ENCODE results near the gene PTPN20.

PTPN20 gene

GRCh38 chr10:47035819-47036337 lies 124.7 kb downstream of the PTPN20 start:
- FAIRE-seq (no peak), DNase-seq (ENCODE audit: insufficient read length, low spot score) (no peak)
- TF ChIP-seq, protein P1, sequence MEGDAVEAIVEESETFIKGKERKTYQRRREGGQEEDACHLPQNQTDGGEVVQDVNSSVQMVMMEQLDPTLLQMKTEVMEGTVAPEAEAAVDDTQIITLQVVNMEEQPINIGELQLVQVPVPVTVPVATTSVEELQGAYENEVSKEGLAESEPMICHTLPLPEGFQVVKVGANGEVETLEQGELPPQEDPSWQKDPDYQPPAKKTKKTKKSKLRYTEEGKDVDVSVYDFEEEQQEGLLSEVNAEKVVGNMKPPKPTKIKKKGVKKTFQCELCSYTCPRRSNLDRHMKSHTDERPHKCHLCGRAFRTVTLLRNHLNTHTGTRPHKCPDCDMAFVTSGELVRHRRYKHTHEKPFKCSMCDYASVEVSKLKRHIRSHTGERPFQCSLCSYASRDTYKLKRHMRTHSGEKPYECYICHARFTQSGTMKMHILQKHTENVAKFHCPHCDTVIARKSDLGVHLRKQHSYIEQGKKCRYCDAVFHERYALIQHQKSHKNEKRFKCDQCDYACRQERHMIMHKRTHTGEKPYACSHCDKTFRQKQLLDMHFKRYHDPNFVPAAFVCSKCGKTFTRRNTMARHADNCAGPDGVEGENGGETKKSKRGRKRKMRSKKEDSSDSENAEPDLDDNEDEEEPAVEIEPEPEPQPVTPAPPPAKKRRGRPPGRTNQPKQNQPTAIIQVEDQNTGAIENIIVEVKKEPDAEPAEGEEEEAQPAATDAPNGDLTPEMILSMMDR (IDR thresholded peaks at IDR 0.05; ENCODE audit: insufficient read depth, missing control alignments): no peak

DNA sequence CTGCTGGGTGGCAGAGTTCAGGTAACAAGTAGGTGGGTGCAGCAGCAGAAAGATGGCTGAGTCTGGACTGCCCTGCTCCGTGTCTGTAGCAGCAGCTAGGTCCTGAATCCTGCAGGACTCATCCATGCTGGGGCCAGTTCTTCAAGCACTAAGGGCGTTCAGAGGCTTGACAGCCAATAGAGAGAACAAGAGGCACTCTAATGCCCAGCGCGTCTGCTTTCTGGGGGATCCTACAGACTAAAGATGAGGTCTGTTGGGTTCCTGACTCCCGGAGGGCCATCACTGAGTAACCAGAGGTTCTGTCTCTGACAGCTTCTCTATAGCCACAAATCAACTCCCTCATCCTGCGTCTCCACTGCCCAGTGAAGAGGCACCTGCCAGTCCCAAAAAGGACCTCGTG lies 125.5 kb downstream of the PTPN20 start:
- TF ChIP-seq, protein P1 (IDR thresholded peaks at IDR 0.05; ENCODE audit: insufficient read depth, missing control alignments): no peak
- FAIRE-seq (no peak), DNase-seq (ENCODE audit: insufficient read length, low spot score) (no peak)

- TF ChIP-seq, protein P1 (IDR thresholded peaks at IDR 0.05; ENCODE audit: insufficient read depth, missing control alignments): no peak
- no peak for DNase-seq (ENCODE audit: insufficient read length, low spot score)
- FAIRE-seq: no peak
Measured at GRCh38 chr10:47037654-47038425, 126.6 kb downstream of the PTPN20 start.

- TF ChIP-seq, protein P1 (IDR thresholded peaks at IDR 0.05; ENCODE audit: insufficient read depth, missing control alignments): no peak
- FAIRE-seq (no peak), DNase-seq (ENCODE audit: insufficient read length, low spot score) (peak; percentile 63)
Measured at GRCh38 chr10:47038881-47039561, 127.8 kb downstream of the PTPN20 start.

DNA sequence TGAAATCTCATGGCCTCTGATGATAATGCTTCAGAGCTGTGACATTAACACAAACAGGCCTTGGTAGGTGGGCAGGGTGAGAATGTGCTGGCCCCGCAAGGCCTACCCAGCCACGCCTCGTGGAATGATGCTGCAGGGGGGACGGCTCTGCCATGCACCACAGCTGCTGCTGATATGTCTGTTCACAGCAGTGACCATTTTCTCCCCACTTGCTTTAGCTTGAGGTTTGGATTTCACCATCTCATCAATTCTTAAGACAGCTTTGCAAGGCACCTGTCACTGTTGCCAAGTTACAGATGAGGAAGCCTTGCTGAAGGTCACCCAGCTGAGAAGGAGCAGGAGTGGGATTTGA lies 128.3 kb downstream of the PTPN20 start:
- DNase-seq (ENCODE audit: insufficient read length, low spot score) (no peak), FAIRE-seq (no peak)
- TF ChIP-seq, protein P1 (IDR thresholded peaks at IDR 0.05; ENCODE audit: insufficient read depth, missing control alignments): no peak

GRCh38 chr10:47040041-47040491 lies 128.8 kb downstream of the PTPN20 start:
- TF ChIP-seq, protein P1 (IDR thresholded peaks at IDR 0.05; ENCODE audit: insufficient read depth, missing control alignments): no peak
- DNase-seq (ENCODE audit: insufficient read length, low spot score) (no peak), FAIRE-seq (no peak)

GRCh38 chr10:47040681-47041080 lies 129.5 kb downstream of the PTPN20 start:
- DNase-seq (ENCODE audit: insufficient read length, low spot score): no peak
- FAIRE-seq: no peak
- TF ChIP-seq, protein P1 (IDR thresholded peaks at IDR 0.05; ENCODE audit: insufficient read depth, missing control alignments): no peak
